Suprapubic skin (tissue), 3 donors: Measurements from ENCODE around the gene LDLRAD4.

Source experiments
- CTCF ChIP-seq, 2 donors: fragments of 200-600 bp in 1 of 2; fragments of 450-650 bp in 1 of 2; sonication (generic) in 1 of 2; IDR thresholded peaks; one replicate each; pipeline ENCODE4 v1.5.1; 2016 to 2019; ENCODE audit warnings: antibody characterized with exemption in 2 of 2, mild to moderate bottlenecking in 1 of 2, moderate library complexity in 1 of 2
- EP300 ChIP-seq: sonication (generic); formaldehyde crosslinking; IDR thresholded peaks from one replicate; pipeline ENCODE4 v1.6.1; 2017; ENCODE audit warnings: antibody characterized with exemption
- POLR2A ChIP-seq, 2 donors: fragments of 450-650 bp; IDR thresholded peaks; one replicate each; pipeline ENCODE4 v1.6.1; 2017; ENCODE audit warnings: antibody characterized with exemption in 2 of 2, mild to moderate bottlenecking in 2 of 2, moderate library complexity in 2 of 2

- TF ChIP-seq POLR2A (IDR thresholded peaks at IDR 0.05) (no peak), EP300 (no peak), CTCF (IDR thresholded peaks at IDR 0.05) (no peak)
Measured at GRCh38 chr18:13270279-13270855, 51.8 kb downstream of the LDLRAD4 start.
